Measurements from ENCODE around the gene RASGRF1.

- TF ChIP-seq, protein P1, sequence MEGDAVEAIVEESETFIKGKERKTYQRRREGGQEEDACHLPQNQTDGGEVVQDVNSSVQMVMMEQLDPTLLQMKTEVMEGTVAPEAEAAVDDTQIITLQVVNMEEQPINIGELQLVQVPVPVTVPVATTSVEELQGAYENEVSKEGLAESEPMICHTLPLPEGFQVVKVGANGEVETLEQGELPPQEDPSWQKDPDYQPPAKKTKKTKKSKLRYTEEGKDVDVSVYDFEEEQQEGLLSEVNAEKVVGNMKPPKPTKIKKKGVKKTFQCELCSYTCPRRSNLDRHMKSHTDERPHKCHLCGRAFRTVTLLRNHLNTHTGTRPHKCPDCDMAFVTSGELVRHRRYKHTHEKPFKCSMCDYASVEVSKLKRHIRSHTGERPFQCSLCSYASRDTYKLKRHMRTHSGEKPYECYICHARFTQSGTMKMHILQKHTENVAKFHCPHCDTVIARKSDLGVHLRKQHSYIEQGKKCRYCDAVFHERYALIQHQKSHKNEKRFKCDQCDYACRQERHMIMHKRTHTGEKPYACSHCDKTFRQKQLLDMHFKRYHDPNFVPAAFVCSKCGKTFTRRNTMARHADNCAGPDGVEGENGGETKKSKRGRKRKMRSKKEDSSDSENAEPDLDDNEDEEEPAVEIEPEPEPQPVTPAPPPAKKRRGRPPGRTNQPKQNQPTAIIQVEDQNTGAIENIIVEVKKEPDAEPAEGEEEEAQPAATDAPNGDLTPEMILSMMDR (conservative IDR thresholded peaks at IDR 0.05; ENCODE audit: low read length) = no peak
- TF ChIP-seq EZH2phosphoT487 (IDR thresholded peaks at IDR 0.05; ENCODE audit: borderline replicate concordance) = no peak
These were observed 175.1 kb downstream of the RASGRF1 start for GRCh38 chr15:78915341-78916087.
